GM18519 (cell line): ENCODE data around the gene PPFIBP1.
"Not testable (repeated sequence)": the region's sequence is repeated elsewhere in the genome, so short reads cannot be mapped to it uniquely, and the experiment has no call there.

Experiments used
- ATAC-seq: cut with Tn5 transposase; IDR thresholded peaks from one replicate; pipeline ENCODE4 v1.9.1; 2021; ENCODE audit warnings: mild to moderate bottlenecking, moderate library complexity; ENCODE audit not compliant: unreplicated experiment, low FRiP score

PPFIBP1 gene

GRCh38 chr12:27646149-27646548 lies 122.1 kb downstream of the PPFIBP1 start:
- no peak for ATAC-seq

DNA sequence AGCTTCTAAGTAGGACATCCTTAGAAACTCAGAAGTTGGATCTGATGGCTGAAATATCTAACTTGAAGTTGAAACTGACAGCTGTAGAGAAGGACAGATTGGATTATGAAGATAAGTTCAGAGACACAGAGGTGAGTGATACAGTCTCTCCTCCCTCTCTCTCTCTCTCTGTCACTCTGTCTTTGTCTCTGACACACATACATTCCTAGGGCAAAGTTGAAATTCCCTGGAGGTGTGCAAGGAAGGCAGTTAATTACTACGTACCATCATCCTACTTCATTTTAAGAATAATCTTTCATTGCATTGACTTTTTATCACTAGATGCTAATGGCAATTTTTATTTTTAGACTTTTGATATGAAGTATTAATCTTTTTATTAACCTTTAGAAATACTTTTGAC lies 126.0 kb downstream of the PPFIBP1 start:
- no peak for ATAC-seq

DNA sequence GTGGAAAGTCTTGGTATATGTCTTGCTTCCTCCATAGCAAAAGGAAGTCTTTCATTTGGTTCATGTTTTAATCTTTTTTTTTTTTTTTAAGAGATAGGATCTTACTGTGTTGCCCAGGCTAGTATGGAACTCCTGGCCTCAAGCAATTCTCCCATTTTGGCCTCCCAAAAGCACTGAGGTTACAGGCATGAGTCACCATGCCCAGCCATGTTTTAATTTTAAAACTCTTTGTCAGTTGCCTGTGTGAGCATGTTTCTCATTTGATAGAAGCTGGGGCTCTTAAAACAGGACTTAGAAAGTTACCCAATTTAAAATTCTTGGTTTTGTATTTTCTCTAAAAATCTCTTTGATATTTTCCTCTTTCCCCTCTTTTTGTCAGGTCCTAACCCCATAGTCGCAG lies 127.2 kb downstream of the PPFIBP1 start:
- no peak for ATAC-seq

- no peak for ATAC-seq
Measured at GRCh38 chr12:27652174-27652763, 128.3 kb downstream of the PPFIBP1 start.

DNA sequence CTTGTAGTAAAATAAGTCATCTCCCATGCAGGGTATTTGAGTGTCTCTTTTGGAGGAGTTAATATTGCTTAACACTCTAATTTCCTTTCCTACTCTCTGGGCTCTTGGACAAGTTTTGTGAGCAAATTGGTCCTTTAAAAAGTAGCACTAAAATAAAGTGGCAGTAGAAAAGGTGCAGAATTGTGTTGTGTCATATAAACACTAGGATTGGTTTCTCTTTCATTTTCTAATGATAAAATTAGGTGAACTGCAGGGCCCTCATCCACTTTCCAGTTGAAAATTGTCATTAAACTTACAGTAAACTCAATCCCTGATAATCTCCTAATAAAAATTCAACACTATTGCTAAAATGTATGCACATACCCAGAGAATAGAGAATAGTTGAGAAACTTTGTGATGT lies 129.7 kb downstream of the PPFIBP1 start:
- no peak for ATAC-seq

DNA sequence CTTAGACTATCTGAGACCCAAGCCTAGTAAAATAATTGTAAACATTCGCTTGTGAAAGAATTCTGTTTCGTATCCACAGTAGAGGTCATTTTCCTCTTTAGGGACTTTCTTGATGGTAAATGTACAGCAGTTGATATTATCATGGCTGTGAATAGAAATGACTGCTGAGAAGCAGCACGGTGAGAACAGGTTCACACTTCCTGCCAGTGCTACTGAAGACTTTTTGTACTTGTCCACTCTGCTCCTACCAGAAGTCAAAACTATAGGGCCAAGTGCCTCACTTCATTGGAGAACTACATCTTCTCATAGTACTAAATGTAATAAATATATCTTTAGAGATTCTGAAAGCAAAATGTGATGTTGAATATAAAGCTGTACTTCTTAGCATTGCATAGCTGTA lies 131.5 kb downstream of the PPFIBP1 start:
- not testable (repeated sequence) for ATAC-seq

- ATAC-seq: no peak
Measured at GRCh38 chr12:27657296-27657695, 133.3 kb downstream of the PPFIBP1 start.

GRCh38 chr12:27665704-27666103 lies 141.7 kb downstream of the PPFIBP1 start:
- ATAC-seq: no peak

DNA sequence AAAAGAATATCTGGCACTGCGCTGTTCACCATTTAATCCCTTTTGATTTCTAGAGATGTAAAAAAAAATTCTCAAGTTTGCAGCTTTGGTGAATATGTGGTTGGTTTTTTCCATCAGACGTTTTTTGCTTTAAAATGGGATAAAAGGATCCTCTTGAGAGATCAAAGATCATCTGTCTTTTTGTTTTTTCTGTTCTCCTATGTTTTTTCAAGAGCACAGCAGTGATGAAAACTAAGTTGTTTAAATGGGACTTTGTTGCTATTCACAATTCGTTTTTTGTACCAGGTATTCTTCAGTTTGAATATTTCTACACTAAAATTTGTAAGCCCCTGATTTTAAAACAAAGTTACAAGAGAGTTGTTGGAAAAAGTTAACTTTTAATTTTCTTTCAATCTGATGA lies 142.5 kb downstream of the PPFIBP1 start:
- ATAC-seq: no peak

DNA sequence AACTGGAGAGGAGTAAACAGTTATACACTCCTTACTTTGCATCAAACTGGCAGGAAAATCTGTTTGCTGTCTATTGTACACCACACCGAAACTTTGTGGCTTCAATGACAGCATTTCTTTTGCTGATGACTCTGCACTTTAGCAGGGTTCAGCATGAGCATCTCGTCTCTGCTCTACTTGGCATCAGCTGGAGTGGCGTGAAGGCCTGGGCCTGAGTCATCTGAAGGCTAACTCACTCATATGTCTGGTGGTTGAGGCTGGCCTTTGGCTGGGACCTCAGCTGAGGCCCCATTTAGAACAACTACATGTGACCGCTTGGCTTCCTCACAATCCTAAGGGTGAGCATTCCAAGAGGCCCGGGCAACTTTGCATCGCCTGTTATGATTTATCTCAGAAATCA lies 143.5 kb downstream of the PPFIBP1 start:
- ATAC-seq: no peak

GRCh38 chr12:27672051-27672450 lies 148.0 kb downstream of the PPFIBP1 start:
- ATAC-seq: no peak

DNA sequence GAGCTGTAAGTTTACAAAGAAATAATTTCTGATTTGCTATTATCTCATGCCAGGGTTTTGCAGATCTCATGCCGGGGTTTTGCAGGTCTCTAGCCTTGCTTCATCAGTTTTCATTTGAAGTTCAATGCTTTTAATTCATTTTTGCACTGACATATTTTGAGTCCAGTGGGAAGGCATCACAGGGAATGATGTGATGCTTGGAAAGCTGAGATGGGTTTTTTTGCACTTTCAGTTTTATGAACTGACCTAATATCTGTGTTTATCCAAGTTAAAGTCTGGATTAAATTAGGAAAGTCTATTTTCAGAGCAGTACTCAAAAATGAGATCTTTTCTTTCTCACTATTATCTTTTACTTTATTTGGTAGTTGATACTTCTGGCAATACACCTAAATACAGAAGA lies 148.6 kb downstream of the PPFIBP1 start:
- ATAC-seq: no peak

- ATAC-seq: no peak
Measured at GRCh38 chr12:27673101-27673718, 149.2 kb downstream of the PPFIBP1 start.

GRCh38 chr12:27674989-27675388 lies 151.0 kb downstream of the PPFIBP1 start:
- no peak for ATAC-seq

DNA sequence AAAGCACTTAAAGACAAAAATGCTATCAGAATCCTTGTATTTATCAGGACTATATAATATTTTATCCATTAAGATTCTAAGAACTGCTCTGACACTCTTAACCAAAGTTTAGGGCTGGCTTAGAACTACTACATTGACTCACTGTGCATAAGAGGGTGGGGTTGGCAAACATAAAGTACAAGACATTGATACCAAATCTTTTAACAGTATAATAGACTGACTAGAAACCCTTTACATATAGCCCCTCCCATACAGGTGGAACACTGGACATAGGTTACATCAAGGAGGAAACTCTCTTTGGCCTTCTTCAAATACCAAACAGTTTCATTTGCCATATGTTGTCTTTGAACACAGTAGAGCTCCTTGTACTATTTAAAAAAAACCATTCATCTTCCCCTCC lies 156.6 kb downstream of the PPFIBP1 start:
- no peak for ATAC-seq

DNA sequence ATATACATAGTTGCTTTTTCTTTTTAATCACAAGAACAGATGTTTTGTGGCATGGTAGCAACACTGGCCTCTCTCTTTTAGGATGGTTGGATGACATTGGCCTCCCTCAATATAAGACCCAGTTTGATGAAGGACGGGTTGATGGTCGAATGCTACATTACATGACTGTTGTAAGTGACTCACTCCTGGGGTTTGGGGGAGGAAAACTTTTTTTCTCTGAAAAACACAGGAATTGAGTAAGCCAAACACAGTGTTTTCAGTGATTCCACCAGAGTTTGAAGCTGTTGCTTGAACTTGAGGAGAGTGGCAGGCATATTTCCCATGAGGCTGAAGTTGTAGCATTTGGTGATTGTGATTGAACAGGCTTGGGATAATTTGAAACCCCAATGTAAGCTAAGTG lies 158.5 kb downstream of the PPFIBP1 start:
- no peak for ATAC-seq

- ATAC-seq: no peak
Measured at GRCh38 chr12:27685274-27685673, 161.3 kb downstream of the PPFIBP1 start.

- ATAC-seq: no peak
Measured at GRCh38 chr12:27686147-27686546, 162.1 kb downstream of the PPFIBP1 start.

DNA sequence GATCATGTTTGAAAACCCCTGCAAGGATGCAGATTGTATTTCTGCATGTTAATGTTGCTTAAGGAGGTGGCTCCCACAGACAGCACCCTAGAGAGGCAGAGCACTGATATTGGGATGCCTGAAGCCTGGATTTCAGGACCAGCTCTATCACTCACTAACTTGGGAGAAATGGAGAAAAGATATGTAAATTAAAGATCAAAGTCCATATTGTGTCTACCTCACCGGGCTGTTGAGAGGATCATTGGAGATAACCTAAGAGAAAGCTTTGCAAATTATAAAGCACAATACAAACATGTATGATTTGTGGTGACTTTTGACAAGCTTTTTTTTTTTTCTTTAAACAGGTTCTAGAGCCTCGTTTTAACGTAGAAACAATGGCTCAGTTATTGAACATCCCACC lies 164.7 kb downstream of the PPFIBP1 start:
- ATAC-seq: no peak

DNA sequence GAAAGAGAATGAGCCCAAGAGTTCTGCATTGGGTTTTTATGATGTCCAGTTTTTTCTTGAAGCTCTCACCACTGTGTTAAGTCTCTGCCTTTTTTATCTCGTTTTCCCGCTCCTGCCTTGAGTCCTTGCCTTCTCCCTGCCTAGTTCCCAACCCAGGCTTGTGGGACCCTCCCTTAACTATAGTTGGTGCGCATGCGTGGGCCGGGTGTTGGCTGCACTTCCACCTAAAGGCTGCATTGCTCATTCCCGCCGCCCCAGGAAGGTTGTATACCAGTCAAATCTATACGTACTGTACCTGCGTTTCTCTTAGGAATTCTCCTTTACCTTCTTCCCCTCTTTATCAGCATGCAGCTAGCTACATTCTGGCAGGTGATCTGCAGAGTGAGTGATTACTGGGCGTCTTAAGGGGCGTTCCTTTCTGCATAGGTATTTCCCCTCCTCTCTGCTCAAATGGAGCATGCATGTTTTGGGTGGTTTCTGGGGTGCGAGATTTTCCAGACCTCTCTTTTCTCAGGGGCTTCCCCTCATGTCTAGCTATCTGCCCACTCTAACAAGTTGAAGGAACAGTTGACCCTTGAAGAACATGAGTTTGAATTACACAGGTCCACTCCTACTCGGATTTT lies 165.7 kb downstream of the PPFIBP1 start:
- ATAC-seq: no peak

GRCh38 chr12:27693403-27693802 lies 169.4 kb downstream of the PPFIBP1 start:
- no peak for ATAC-seq
